Mesendoderm (in vitro differentiated cells): Measurements from ENCODE around the gene LRRC47.

Experiments
- DNase-seq: peaks from one replicate; pipeline ENCODE4 v3.0.0; 2013
- H2AK5ac ChIP-seq: 2 replicates; pipeline ENCODE4 v1.6.1; 2013; ENCODE audit warnings: low read length, inconsistent platforms
- H2BK120ac ChIP-seq: 2 replicates; pipeline ENCODE4 v1.6.1; 2013; ENCODE audit warnings: low read depth, mild to moderate bottlenecking, low read length, moderate library complexity, mixed read lengths
- H2BK15ac ChIP-seq: replicated peaks from 2 replicates; pipeline ENCODE4 v1.6.1; 2013; ENCODE audit warnings: low read depth, mild to moderate bottlenecking, moderate library complexity
- H2BK5ac ChIP-seq: 2 replicates; pipeline ENCODE4 v1.6.1; 2013; ENCODE audit warnings: low read length, inconsistent platforms
- H3K18ac ChIP-seq: 2 replicates; pipeline ENCODE4 v1.6.1; 2013; ENCODE audit warnings: mild to moderate bottlenecking, low read length, mixed read lengths
- H3K23ac ChIP-seq: one replicate; pipeline ENCODE4 v1.6.1; 2013; ENCODE audit warnings: low read length
- H3K27ac ChIP-seq: 2 replicates; pipeline ENCODE4 v1.5.1; 2013; ENCODE audit warnings: low read depth, mild to moderate bottlenecking, inconsistent platforms, low read length, moderate library complexity
- H3K27me3 ChIP-seq: 2 replicates; pipeline ENCODE4 v1.6.1; 2013; ENCODE audit warnings: low read length, control low read depth, mild to moderate bottlenecking, inconsistent platforms; ENCODE audit not compliant: insufficient read depth, poor library complexity
- H3K36me3 ChIP-seq: 2 replicates; pipeline ENCODE4 v1.6.1; 2013; ENCODE audit warnings: low read length, inconsistent platforms; ENCODE audit not compliant: control insufficient read depth, insufficient read depth
- H3K4ac ChIP-seq: one replicate; pipeline ENCODE4 v1.6.1; 2013; ENCODE audit warnings: low read depth, mild to moderate bottlenecking, low read length, moderate library complexity
- H3K4me1 ChIP-seq: 2 replicates; pipeline ENCODE4 v1.6.1; 2013; ENCODE audit warnings: low read depth, low read length, inconsistent platforms; ENCODE audit not compliant: control insufficient read depth
- H3K4me2 ChIP-seq: 2 replicates; pipeline ENCODE4 v1.6.1; 2013; ENCODE audit warnings: low read length
- H3K4me3 ChIP-seq: 2 replicates; pipeline ENCODE4 v1.5.1; 2013; ENCODE audit warnings: mild to moderate bottlenecking, low read length
- H3K56ac ChIP-seq: one replicate; pipeline ENCODE4 v1.6.1; 2013; ENCODE audit warnings: low read length
- H3K79me1 ChIP-seq: 2 replicates; pipeline ENCODE4 v1.6.1; 2013; ENCODE audit warnings: low read length, inconsistent platforms
- H3K79me2 ChIP-seq: 2 replicates; pipeline ENCODE4 v1.6.1; 2013; ENCODE audit warnings: mild to moderate bottlenecking, low read length; ENCODE audit not compliant: control insufficient read depth, insufficient read depth
- H3K9ac ChIP-seq: 2 replicates; pipeline ENCODE4 v1.6.1; 2013; ENCODE audit warnings: low read length, inconsistent platforms
- H4K5ac ChIP-seq: one replicate; pipeline ENCODE4 v1.6.1; 2013; ENCODE audit warnings: low read length
- H4K8ac ChIP-seq: one replicate; pipeline ENCODE4 v1.6.1; 2013; ENCODE audit warnings: low read depth, mild to moderate bottlenecking, control low read depth, low read length, moderate library complexity
- WGBS: extraction: QIAGEN DNeasy Blood & Tissue Kit; methylation state at CpG from one replicate; pipeline ENCODE4 v1.1.7; 2013; ENCODE audit warnings: low lambda C conversion rate, missing lambda C conversion rate; ENCODE audit not compliant: insufficient coverage; ENCODE audit errors: extremely low coverage; 5-methylcytosine and 5-hydroxymethylcytosine counted together

LRRC47 gene

GRCh38 chr1:3774276-3774945 lies 21.9 kb downstream of the LRRC47 start:
- Histone ChIP-seq H3K56ac (no peak overlapping the region), H3K23ac (no peak overlapping the region), H3K79me2 (no peaks in the 10 kb centered on the region), H3K4me3 (no peak overlapping the region), H3K9ac (no peak overlapping the region), H4K5ac (no peak overlapping the region), H3K36me3 (no peaks in the 10 kb centered on the region), H2BK120ac (no peak overlapping the region), H3K27me3 (no peaks in the 10 kb centered on the region), H3K27ac (no peak overlapping the region), H3K4me1 (no peaks in the 10 kb centered on the region), H3K18ac (no peak overlapping the region), H2AK5ac (no peak overlapping the region), H2BK15ac (no peak overlapping the region), H3K4ac (no peak overlapping the region), H2BK5ac (no peak overlapping the region), H4K8ac (no peak overlapping the region), H3K4me2 (no peak overlapping the region), H3K79me1 (no peaks in the 10 kb centered on the region)
- no CpG with 5 or more reads among the region's 19 CpGs for WGBS
- DNase-seq = no peak

- DNase-seq = no peak
- no peak overlapping the region for H3K18ac ChIP-seq
Observed at GRCh38 chr1:3773572-3774275, 22.6 kb downstream of the LRRC47 start.

GRCh38 chr1:3772715-3773571 lies 23.4 kb downstream of the LRRC47 start, which contains the start of gene SMIM1:
Gene SMIM1, plus strand, starts transcription at chr1:3772749. Its CDS starts 2,625 bp downstream, at chr1:3775374.
- no CpG with 5 or more reads among the region's 55 CpGs for WGBS
- no peak for DNase-seq
- no peak within 1 kb of the TSS for H3K23ac ChIP-seq
- no peak within 1 kb of the TSS for H3K27ac ChIP-seq
- no peak within 1 kb of the TSS for H2AK5ac ChIP-seq
- peak within 1 kb of the TSS; percentile 61 for H3K4me2 ChIP-seq
- no peak within 1 kb of the TSS for H2BK120ac ChIP-seq
- H3K4me3 ChIP-seq = peak within 1 kb of the TSS; percentile 32
- no peaks in the 10 kb centered on the region for H3K4me1 ChIP-seq
- no peak within 1 kb of the TSS for H2BK15ac ChIP-seq
- peak within 1 kb of the TSS; percentile 60 for H3K9ac ChIP-seq
- H2BK5ac ChIP-seq = no peak within 1 kb of the TSS
- H4K5ac ChIP-seq = no peak within 1 kb of the TSS
- no peaks in the 10 kb centered on the region for H3K27me3 ChIP-seq
- H3K4ac ChIP-seq = peak within 1 kb of the TSS; percentile 83
- no peaks in the 10 kb centered on the region for H3K79me2 ChIP-seq
- peak within 1 kb of the TSS; percentile 82 for H3K56ac ChIP-seq
- H4K8ac ChIP-seq = no peak within 1 kb of the TSS
- H3K18ac ChIP-seq = peak within 1 kb of the TSS; percentile 35
- no peaks in the 10 kb centered on the region for H3K36me3 ChIP-seq
- no peaks in the 10 kb centered on the region for H3K79me1 ChIP-seq

More at GRCh38 chr1:3773572-3774275, 22.6 kb downstream of the LRRC47 start:
- Histone ChIP-seq H4K8ac (no peak overlapping the region), H3K36me3 (no peaks in the 10 kb centered on the region), H3K56ac (no peak overlapping the region), H2BK120ac (no peak overlapping the region), H3K4me1 (no peaks in the 10 kb centered on the region), H2BK15ac (no peak overlapping the region), H3K4me2 (no peak overlapping the region), H3K27me3 (no peaks in the 10 kb centered on the region), H3K79me1 (no peaks in the 10 kb centered on the region), H3K23ac (no peak overlapping the region), H3K4ac (no peak overlapping the region), H3K27ac (no peak overlapping the region), H2BK5ac (no peak overlapping the region), H3K9ac (no peak overlapping the region), H2AK5ac (no peak overlapping the region), H3K4me3 (no peak overlapping the region), H3K79me2 (no peaks in the 10 kb centered on the region), H4K5ac (no peak overlapping the region)
- WGBS = no CpG with 5 or more reads among the region's 16 CpGs

- Histone ChIP-seq H3K27me3 (no peaks in the 10 kb centered on the region), H3K79me1 (no peaks in the 10 kb centered on the region), H4K8ac (no peak overlapping the region), H2BK5ac (no peak overlapping the region), H2BK15ac (no peak overlapping the region), H3K9ac (peak overlapping the region; percentile 42), H4K5ac (no peak overlapping the region), H3K56ac (peak overlapping the region; percentile 69), H2BK120ac (no peak overlapping the region), H2AK5ac (no peak overlapping the region), H3K4me2 (peak overlapping the region; percentile 11), H3K27ac (no peak overlapping the region), H3K23ac (no peak overlapping the region), H3K79me2 (no peaks in the 10 kb centered on the region), H3K4me3 (peak overlapping the region; percentile 32), H3K4ac (peak overlapping the region; percentile 83), H3K18ac (peak overlapping the region; percentile 35), H3K36me3 (no peaks in the 10 kb centered on the region), H3K4me1 (no peaks in the 10 kb centered on the region)
- peak; percentile 94 for DNase-seq
- WGBS = no CpG with 5 or more reads among the region's 61 CpGs
Observed at GRCh38 chr1:3772027-3772714, 24.1 kb downstream of the LRRC47 start.

- Histone ChIP-seq H3K27ac (no peak overlapping the region), H3K36me3 (no peaks in the 10 kb centered on the region), H3K9ac (peak overlapping the region; percentile 42), H3K4ac (no peak overlapping the region), H2AK5ac (no peak overlapping the region), H3K4me2 (peak overlapping the region; percentile 11), H4K8ac (no peak overlapping the region), H2BK15ac (no peak overlapping the region), H3K4me3 (no peak overlapping the region), H3K23ac (no peak overlapping the region), H3K79me1 (no peaks in the 10 kb centered on the region), H2BK120ac (no peak overlapping the region), H3K18ac (no peak overlapping the region), H3K56ac (peak overlapping the region; percentile 69), H4K5ac (no peak overlapping the region), H3K4me1 (no peaks in the 10 kb centered on the region), H3K27me3 (no peaks in the 10 kb centered on the region), H3K79me2 (no peaks in the 10 kb centered on the region), H2BK5ac (no peak overlapping the region)
- peak; percentile 32 for DNase-seq
- WGBS = no CpG with 5 or more reads among the region's 32 CpGs
Observed at GRCh38 chr1:3771108-3772026, 24.9 kb downstream of the LRRC47 start.
